ENCODE results near the gene OR13A1.

DNA sequence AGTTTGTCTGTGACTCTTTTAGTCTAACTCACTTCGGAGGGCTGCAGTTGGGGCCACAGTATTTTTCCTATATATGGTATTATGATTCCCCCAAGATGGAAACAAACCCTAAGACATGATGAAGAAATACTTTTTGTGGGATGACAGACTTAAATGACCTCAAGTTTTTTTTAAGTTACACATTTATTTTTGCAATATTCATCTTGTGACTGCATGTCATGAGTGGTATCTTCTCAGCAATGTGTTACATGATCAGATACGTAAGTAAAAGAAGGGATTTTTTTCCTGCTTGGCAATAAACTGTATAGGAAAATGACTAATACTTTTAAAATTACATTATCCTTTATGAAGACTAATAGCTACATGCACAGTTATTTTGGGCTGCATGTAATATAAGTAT, 57.8 kb downstream of the OR13A1 start:
- TF ChIP-seq, protein P1, sequence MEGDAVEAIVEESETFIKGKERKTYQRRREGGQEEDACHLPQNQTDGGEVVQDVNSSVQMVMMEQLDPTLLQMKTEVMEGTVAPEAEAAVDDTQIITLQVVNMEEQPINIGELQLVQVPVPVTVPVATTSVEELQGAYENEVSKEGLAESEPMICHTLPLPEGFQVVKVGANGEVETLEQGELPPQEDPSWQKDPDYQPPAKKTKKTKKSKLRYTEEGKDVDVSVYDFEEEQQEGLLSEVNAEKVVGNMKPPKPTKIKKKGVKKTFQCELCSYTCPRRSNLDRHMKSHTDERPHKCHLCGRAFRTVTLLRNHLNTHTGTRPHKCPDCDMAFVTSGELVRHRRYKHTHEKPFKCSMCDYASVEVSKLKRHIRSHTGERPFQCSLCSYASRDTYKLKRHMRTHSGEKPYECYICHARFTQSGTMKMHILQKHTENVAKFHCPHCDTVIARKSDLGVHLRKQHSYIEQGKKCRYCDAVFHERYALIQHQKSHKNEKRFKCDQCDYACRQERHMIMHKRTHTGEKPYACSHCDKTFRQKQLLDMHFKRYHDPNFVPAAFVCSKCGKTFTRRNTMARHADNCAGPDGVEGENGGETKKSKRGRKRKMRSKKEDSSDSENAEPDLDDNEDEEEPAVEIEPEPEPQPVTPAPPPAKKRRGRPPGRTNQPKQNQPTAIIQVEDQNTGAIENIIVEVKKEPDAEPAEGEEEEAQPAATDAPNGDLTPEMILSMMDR (IDR thresholded peaks at IDR 0.05; ENCODE audit: low read depth, low read length): no peak
- TF ChIP-seq, protein P2, sequence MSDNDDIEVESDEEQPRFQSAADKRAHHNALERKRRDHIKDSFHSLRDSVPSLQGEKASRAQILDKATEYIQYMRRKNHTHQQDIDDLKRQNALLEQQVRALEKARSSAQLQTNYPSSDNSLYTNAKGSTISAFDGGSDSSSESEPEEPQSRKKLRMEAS (IDR thresholded peaks at IDR 0.05; ENCODE audit: low read depth, low read length): no peak
